Measurements from ENCODE around the gene YIPF1.

DNA sequence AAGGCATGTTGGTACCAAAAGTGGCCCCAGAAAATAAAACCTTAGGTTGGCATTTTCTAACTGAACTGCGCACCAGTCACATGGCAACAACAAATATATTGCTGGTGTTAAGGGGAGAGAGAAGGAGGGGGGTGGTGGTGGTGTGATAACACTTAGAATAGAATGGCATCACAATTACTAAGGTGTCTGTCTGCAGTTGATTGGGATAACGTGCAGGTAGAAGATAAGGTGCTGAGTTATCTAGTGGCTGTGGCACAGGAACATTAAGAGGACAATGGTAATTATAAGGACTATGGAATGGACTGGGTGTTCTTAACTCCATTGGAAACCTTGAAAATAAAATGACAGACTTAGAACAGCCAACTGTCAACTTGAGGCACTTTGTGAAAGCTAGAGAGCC, 1.4 kb upstream of the YIPF1 start:
- TF ChIP-seq, protein P1, sequence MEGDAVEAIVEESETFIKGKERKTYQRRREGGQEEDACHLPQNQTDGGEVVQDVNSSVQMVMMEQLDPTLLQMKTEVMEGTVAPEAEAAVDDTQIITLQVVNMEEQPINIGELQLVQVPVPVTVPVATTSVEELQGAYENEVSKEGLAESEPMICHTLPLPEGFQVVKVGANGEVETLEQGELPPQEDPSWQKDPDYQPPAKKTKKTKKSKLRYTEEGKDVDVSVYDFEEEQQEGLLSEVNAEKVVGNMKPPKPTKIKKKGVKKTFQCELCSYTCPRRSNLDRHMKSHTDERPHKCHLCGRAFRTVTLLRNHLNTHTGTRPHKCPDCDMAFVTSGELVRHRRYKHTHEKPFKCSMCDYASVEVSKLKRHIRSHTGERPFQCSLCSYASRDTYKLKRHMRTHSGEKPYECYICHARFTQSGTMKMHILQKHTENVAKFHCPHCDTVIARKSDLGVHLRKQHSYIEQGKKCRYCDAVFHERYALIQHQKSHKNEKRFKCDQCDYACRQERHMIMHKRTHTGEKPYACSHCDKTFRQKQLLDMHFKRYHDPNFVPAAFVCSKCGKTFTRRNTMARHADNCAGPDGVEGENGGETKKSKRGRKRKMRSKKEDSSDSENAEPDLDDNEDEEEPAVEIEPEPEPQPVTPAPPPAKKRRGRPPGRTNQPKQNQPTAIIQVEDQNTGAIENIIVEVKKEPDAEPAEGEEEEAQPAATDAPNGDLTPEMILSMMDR (IDR thresholded peaks at IDR 0.05), result no peak
- no peak for TF ChIP-seq EZH2phosphoT487 (IDR thresholded peaks at IDR 0.05)
- no peak for TF ChIP-seq EZH2 (IDR thresholded peaks at IDR 0.05)
